Gastrocnemius medialis (tissue), 4 donors: ENCODE results near the gene LINGO1. TPM values are rescaled to one million over a fixed set of nuclear protein-coding genes. Genes with fewer than 3 reads are reported as not detected.

Source experiments
- ATAC-seq, 2 donors: fragments of 150-250 bp; one replicate each; pipeline ENCODE4 v1.9.1; 2016
- DNase-seq, 2 donors: peaks; one replicate each; pipeline ENCODE4 v3.0.0-alpha.2; 2019
- H3K27ac ChIP-seq, 4 donors: fragments of 200-600 bp; sonication (generic); 1 replicate in 1 of 4; 2 replicates in 3 of 4; pipeline ENCODE4 v1.5.1; 2016 to 2018; ENCODE audit warnings: mild to moderate bottlenecking in 2 of 4, moderate library complexity in 1 of 4
- H3K27me3 ChIP-seq, 3 donors: fragments of 200-600 bp; sonication (generic) in 2 of 3; 1 replicate in 1 of 3; 2 replicates in 2 of 3; pipeline versions ENCODE4 v1.5.1 to v1.6.0; 2016 to 2019; ENCODE audit warnings: mild to moderate bottlenecking in 1 of 3, moderate library complexity in 1 of 3
- H3K36me3 ChIP-seq, 2 donors: fragments of 200-600 bp; sonication (generic) in 1 of 2; one replicate each; pipeline ENCODE4 v1.5.1; 2017 to 2018
- H3K4me1 ChIP-seq, 2 donors: fragments of 200-600 bp; sonication (generic) in 1 of 2; one replicate each; pipeline ENCODE4 v1.5.1; 2016 to 2017; ENCODE audit warnings: mild to moderate bottlenecking in 2 of 2
- H3K4me3 ChIP-seq, 4 donors: fragments of 200-600 bp; sonication (generic) in 3 of 4; 1 replicate in 1 of 4; 2 replicates in 3 of 4; pipeline ENCODE4 v1.5.1; 2016 to 2019; ENCODE audit warnings: mild to moderate bottlenecking in 2 of 4
- H3K9me3 ChIP-seq, 3 donors: fragments of 200-600 bp; sonication (generic) in 2 of 3; 1 replicate in 1 of 3; 2 replicates in 2 of 3; pipeline ENCODE4 v1.5.1; 2016 to 2019
- CTCF ChIP-seq, 5 experiments: fragments of 450-650 bp in 3 of 5; fragments of 200-600 bp in 2 of 5; sonication (generic) in 2 of 5; IDR thresholded peaks in 4 of 5; conservative IDR thresholded peaks in 1 of 5; 1 replicate in 4 of 5; 2 replicates in 1 of 5; pipeline ENCODE4 v1.5.1; 2016 to 2019; ENCODE audit warnings: antibody characterized with exemption in 5 of 5, mild to moderate bottlenecking in 3 of 5, moderate library complexity in 3 of 5
- POLR2A ChIP-seq, 2 donors: fragments of 450-650 bp; IDR thresholded peaks; one replicate each; pipeline ENCODE4 v1.6.1; 2017; ENCODE audit warnings: antibody characterized with exemption in 2 of 2, mild to moderate bottlenecking in 2 of 2, moderate library complexity in 2 of 2
- in situ Hi-C, 4 donors: fragments of 200-750 bp; cut with MboI; loops; one replicate each; pipeline versions ENCODE4 v1.15.0 to v1.8.0; 2017; ENCODE audit warnings: low sequenced_read_pairs in 4 of 4
- intact Hi-C: fragments of 100-400 bp; cut with DNase I; formaldehyde crosslinking; loops from one replicate; pipeline ENCODE4 v1.15.1; 2023; ENCODE audit warnings: low total_unique reads
- total RNA-seq, 4 donors: library from RNA; depleted of rRNA; stranded (reverse); fragments of >200 nt; gene quantifications; one replicate each; pipeline versions ENCODE4 v1.1.0 to v1.2.3, GENCODE V29; 2016

Gene LINGO1
- total RNA-seq, 4 donors from 2014 or later, result 0.94 to 12.8 TPM; not detected in 2

- DNase-seq (no peak), ATAC-seq (no peak)
- Histone ChIP-seq H3K27me3 (peaks cover 6 to 18% (median 15%) of the 10 kb centered on the region in 3 donors), H3K4me3 (no peak overlapping the region), H3K27ac (no peak overlapping the region), H3K4me1 (no peaks in the 10 kb centered on the region), H3K36me3 (no peaks in the 10 kb centered on the region), H3K9me3 (no peaks in the 10 kb centered on the region)
- intact Hi-C loops (no loop called here), in situ Hi-C loops (no loop called here)
- no peak for TF ChIP-seq CTCF (IDR thresholded peaks at IDR 0.05 in 4 of 5, conservative IDR thresholded peaks at IDR 0.05 in 1 of 5)
- TF ChIP-seq POLR2A (IDR thresholded peaks at IDR 0.05), result no peak
These were observed 41.6 kb upstream of the LINGO1 start for GRCh38 chr15:77674327-77674726.

GRCh38 chr15:77673866-77674265, 41.2 kb upstream of the LINGO1 start:
- TF ChIP-seq CTCF (IDR thresholded peaks at IDR 0.05 in 4 of 5, conservative IDR thresholded peaks at IDR 0.05 in 1 of 5) (no peak), POLR2A (IDR thresholded peaks at IDR 0.05) (no peak)
- Histone ChIP-seq H3K36me3 (no peaks in the 10 kb centered on the region), H3K4me3 (no peak overlapping the region), H3K4me1 (no peaks in the 10 kb centered on the region), H3K27ac (no peak overlapping the region), H3K9me3 (no peaks in the 10 kb centered on the region), H3K27me3 (peaks cover 6 to 18% (median 16%) of the 10 kb centered on the region in 3 donors)
- in situ Hi-C loops, result no loop called here
- ATAC-seq (no peak), DNase-seq (no peak)
- intact Hi-C loops, result no loop called here

- H3K9me3 ChIP-seq, result no peaks in the 10 kb centered on the region
- intact Hi-C loops, result no loop called here
These were observed 39.4 kb upstream of the LINGO1 start for GRCh38 chr15:77672135-77672534.

GRCh38 chr15:77671362-77672056, 38.8 kb upstream of the LINGO1 start:
- TF ChIP-seq CTCF (IDR thresholded peaks at IDR 0.05 in 4 of 5, conservative IDR thresholded peaks at IDR 0.05 in 1 of 5) (no peak), POLR2A (IDR thresholded peaks at IDR 0.05) (no peak)
- in situ Hi-C loops, result no loop called here
- no peak overlapping the region for H3K27ac ChIP-seq

More at GRCh38 chr15:77672135-77672534, 39.4 kb upstream of the LINGO1 start:
- in situ Hi-C loops, result no loop called here
- Histone ChIP-seq H3K27me3 (peaks cover 6 to 18% (median 16%) of the 10 kb centered on the region in 3 donors), H3K36me3 (no peaks in the 10 kb centered on the region), H3K4me1 (no peaks in the 10 kb centered on the region), H3K4me3 (no peak overlapping the region), H3K27ac (no peak overlapping the region)
- no peak for DNase-seq
- no peak for TF ChIP-seq POLR2A (IDR thresholded peaks at IDR 0.05)
- no peak for TF ChIP-seq CTCF (IDR thresholded peaks at IDR 0.05 in 4 of 5, conservative IDR thresholded peaks at IDR 0.05 in 1 of 5)
- ATAC-seq, result no peak

More at GRCh38 chr15:77671362-77672056, 38.8 kb upstream of the LINGO1 start:
- H3K4me1 ChIP-seq, result no peaks in the 10 kb centered on the region
- intact Hi-C loops, result no loop called here
- DNase-seq (no peak), ATAC-seq (no peak)
- H3K4me3 ChIP-seq, result no peak overlapping the region
- H3K36me3 ChIP-seq, result no peaks in the 10 kb centered on the region
- H3K27me3 ChIP-seq, result peaks cover 6 to 18% (median 16%) of the 10 kb centered on the region in 3 donors
- H3K9me3 ChIP-seq, result no peaks in the 10 kb centered on the region
